HepG2 (cell line): ENCODE results near the gene C9orf50. TPM values are rescaled to one million over a fixed set of nuclear protein-coding genes. Genes with fewer than 3 reads are reported as not detected.

Experiments
- FLYWCH1 ChIP-seq: sonication (generic); formaldehyde crosslinking; IDR thresholded peaks from 2 replicates; pipeline ENCODE4 v1.8.1; 2023; ENCODE audit warnings: mild to moderate bottlenecking, missing genetic modification reagents
- HNF4A ChIP-seq: sonication (generic); formaldehyde crosslinking; IDR thresholded peaks from 2 replicates; pipeline ENCODE4 v1.4.0; 2020; ENCODE audit warnings: missing genetic modification reagents
- KAT2B ChIP-seq: fragments of 150-350 bp; IDR thresholded peaks from 2 replicates; pipeline ENCODE4 v1.6.1; 2014; ENCODE audit warnings: low read depth, low read length, borderline replicate concordance
- KDM5A ChIP-seq: fragments of 200-600 bp; sonication (generic); IDR thresholded peaks from 2 replicates; pipeline ENCODE4 v1.7.0; 2018; ENCODE audit warnings: antibody characterized with exemption, mild to moderate bottlenecking, low read length, borderline replicate concordance
- KMT2B ChIP-seq: IDR thresholded peaks from 2 replicates; pipeline ENCODE4 v1.6.1; 2016; ENCODE audit warnings: missing genetic modification reagents, missing compliant biosample characterization
- MLXIP ChIP-seq: sonication (generic); formaldehyde crosslinking; IDR thresholded peaks from 2 replicates; pipeline ENCODE4 v1.9.0; 2021; ENCODE audit warnings: missing genetic modification reagents, borderline replicate concordance
- NFIB ChIP-seq: sonication (generic); formaldehyde crosslinking; IDR thresholded peaks from 2 replicates; pipeline ENCODE4 v1.9.0; 2021; ENCODE audit warnings: missing genetic modification reagents, mild to moderate bottlenecking, borderline replicate concordance
- PAWR ChIP-seq: sonication (generic); formaldehyde crosslinking; IDR thresholded peaks from 2 replicates; pipeline ENCODE4 v1.4.0; 2020; ENCODE audit warnings: missing genetic modification reagents, mild to moderate bottlenecking, borderline replicate concordance
- REPIN1 ChIP-seq: sonication (generic); formaldehyde crosslinking; IDR thresholded peaks from 2 replicates; pipeline ENCODE4 v1.8.0; 2022; ENCODE audit warnings: missing genetic modification reagents, low read depth, mild to moderate bottlenecking, borderline replicate concordance
- SRY ChIP-seq: sonication (generic); formaldehyde crosslinking; IDR thresholded peaks from 2 replicates; pipeline ENCODE4 v1.8.0; 2022; ENCODE audit warnings: mild to moderate bottlenecking, missing genetic modification reagents
- ZBTB40 ChIP-seq, 2 experiments: fragments of 450-650 bp in 1 of 2; sonication (generic) in 1 of 2; formaldehyde crosslinking in 1 of 2; IDR thresholded peaks; 2 replicates each; pipeline versions ENCODE4 v1.6.1 to v1.8.0; 2016 to 2022; ENCODE audit warnings: antibody characterized with exemption in 1 of 2, mild to moderate bottlenecking in 1 of 2, missing genetic modification reagents in 1 of 2
- ZSCAN9 ChIP-seq: IDR thresholded peaks from 2 replicates; pipeline ENCODE4 v1.6.1; 2016; ENCODE audit warnings: borderline replicate concordance
- polyA plus RNA-seq, 8 experiments: library from polyadenylated mRNA; depleted of rRNA in 3 of 8; stranded (reverse) in 7 of 8; unstranded in 1 of 8; fragments of >200 nt; fragmentation: Illumina TruSeq in 4 of 8; extraction: Trizol in 4 of 8; gene quantifications; 2 replicates each; pipeline versions ENCODE4 v1.2.1 to v1.2.3, GENCODE V29; 2011 to 2016; ENCODE audit warnings: low read depth in 4 of 8, missing spikeins in 1 of 8, mixed read lengths in 1 of 8; ENCODE audit not compliant: insufficient read depth in 1 of 8
- total RNA-seq, 5 experiments: library from RNA; depleted of rRNA; stranded (reverse); fragments of >200 nt; fragmentation: Illumina TruSeq; extraction: Trizol; gene quantifications; 2 replicates each; pipeline ENCODE4 v1.2.3, GENCODE V29; 2016; ENCODE audit warnings: low read depth in 1 of 5
- TF ChIP-seq, protein P1 (sequence below): sonication (generic); formaldehyde crosslinking; conservative IDR thresholded peaks from 2 replicates; pipeline ENCODE4 v1.5.0; 2020; ENCODE audit warnings: missing genetic modification reagents

Gene C9orf50
- total and polyA plus RNA-seq, 2 of the 13 experiments (the other 11 are each of a cell fraction or from before 2014, with no cell fraction given): not detected

DNA sequence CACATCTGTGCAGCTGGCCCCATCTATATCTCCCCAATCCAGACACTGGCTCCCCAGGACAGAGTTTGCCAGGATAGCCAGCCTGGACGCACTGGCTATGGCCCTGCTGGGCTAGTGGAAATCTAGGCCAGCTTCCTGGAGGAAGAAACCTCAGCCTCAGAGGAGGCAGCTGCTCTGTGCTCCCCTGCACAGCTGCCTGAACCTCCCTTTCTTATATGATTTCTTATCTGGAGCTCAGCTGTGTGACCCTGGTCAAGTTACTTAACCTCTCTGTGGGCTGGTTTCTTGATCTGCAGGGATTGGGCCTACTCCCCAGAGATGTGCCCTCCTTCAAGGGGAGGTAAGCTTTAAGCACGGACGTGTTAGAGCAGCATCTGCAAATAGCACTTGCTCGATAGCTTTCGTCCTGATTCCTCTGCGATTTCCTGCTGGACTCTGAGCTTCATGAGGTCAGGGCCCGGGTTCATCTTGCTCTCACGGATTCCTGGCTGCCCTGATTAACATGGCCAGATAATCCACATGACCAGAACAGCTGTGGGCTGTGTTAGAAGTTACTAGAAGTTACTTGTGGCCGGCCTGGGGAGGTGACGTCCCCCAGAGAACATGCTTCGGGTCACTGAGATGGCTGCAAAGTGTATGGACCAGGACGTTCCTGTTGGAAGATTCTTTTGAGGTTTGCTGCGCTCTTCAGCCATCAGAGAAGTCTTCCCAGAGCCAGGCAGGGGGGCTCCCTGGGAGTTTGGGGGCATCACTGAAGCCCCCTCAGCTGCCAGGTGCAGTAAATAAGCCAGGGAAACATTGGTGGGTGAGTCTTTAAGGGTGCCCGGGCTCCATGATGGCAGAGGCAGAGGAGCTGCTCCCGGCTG lies 14.5 kb downstream of the C9orf50 start (continued):
- TF ChIP-seq, protein P1, sequence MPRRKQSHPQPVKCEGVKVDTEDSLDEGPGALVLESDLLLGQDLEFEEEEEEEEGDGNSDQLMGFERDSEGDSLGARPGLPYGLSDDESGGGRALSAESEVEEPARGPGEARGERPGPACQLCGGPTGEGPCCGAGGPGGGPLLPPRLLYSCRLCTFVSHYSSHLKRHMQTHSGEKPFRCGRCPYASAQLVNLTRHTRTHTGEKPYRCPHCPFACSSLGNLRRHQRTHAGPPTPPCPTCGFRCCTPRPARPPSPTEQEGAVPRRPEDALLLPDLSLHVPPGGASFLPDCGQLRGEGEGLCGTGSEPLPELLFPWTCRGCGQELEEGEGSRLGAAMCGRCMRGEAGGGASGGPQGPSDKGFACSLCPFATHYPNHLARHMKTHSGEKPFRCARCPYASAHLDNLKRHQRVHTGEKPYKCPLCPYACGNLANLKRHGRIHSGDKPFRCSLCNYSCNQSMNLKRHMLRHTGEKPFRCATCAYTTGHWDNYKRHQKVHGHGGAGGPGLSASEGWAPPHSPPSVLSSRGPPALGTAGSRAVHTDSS (CRISPR knock-in tag): no peak
- TF ChIP-seq ZBTB40 (IDR thresholded peaks at IDR 0.05) (no peak), ZBTB40 (CRISPR knock-in tag; IDR thresholded peaks at IDR 0.05) (peak; percentile 51; the same call in 1 of the 2 replicates), ZSCAN9 (CRISPR knock-in tag) (peak; percentile 78), KMT2B (CRISPR knock-in tag) (no peak), HNF4A (CRISPR knock-in tag) (peak; percentile 92), PAWR (no peak), FLYWCH1 (CRISPR knock-in tag) (no peak), KAT2B (no peak), SRY (peak; percentile 62; the same call in 1 of the 2 replicates), REPIN1 (no peak), NFIB (CRISPR knock-in tag) (no peak), KDM5A (no peak), MLXIP (CRISPR knock-in tag) (no peak)
